ENCODE data around the gene F2.

The F2 gene

GRCh38 chr11:46718155-46719019 is 626 bp upstream of the F2 start:
- no peak for DNase-seq (ENCODE audit: low read depth)

GRCh38 chr11:46719543-46720218 is 668 bp downstream of the F2 start:
- DNase-seq (ENCODE audit: low read depth) = no peak

GRCh38 chr11:46721286-46721685 is 2.3 kb downstream of the F2 start:
- DNase-seq (ENCODE audit: low read depth) = no peak

GRCh38 chr11:46722566-46723358 is 3.7 kb downstream of the F2 start:
- DNase-seq (ENCODE audit: low read depth) = no peak

- no peak for DNase-seq (ENCODE audit: low read depth)
Measured at GRCh38 chr11:46723359-46723680, 4.3 kb downstream of the F2 start.

GRCh38 chr11:46724088-46724487 is 5.1 kb downstream of the F2 start:
- DNase-seq (ENCODE audit: low read depth) = no peak

- no peak for DNase-seq (ENCODE audit: low read depth)
Measured at GRCh38 chr11:46725338-46726205, 6.6 kb downstream of the F2 start.

GRCh38 chr11:46726206-46726862 is 7.3 kb downstream of the F2 start:
- no peak for DNase-seq (ENCODE audit: low read depth)

GRCh38 chr11:46727952-46728658 is 9.1 kb downstream of the F2 start:
- DNase-seq (ENCODE audit: low read depth) = no peak

GRCh38 chr11:46728659-46729040 is 9.6 kb downstream of the F2 start:
- no peak for DNase-seq (ENCODE audit: low read depth)

GRCh38 chr11:46729110-46730027 is 10.4 kb downstream of the F2 start:
- DNase-seq (ENCODE audit: low read depth) = no peak

GRCh38 chr11:46731545-46731944 is 12.5 kb downstream of the F2 start:
- no peak for DNase-seq (ENCODE audit: low read depth)

GRCh38 chr11:46733234-46733633 is 14.2 kb downstream of the F2 start:
- no peak for DNase-seq (ENCODE audit: low read depth)

GRCh38 chr11:46736146-46736545 is 17.1 kb downstream of the F2 start:
- DNase-seq (ENCODE audit: low read depth) = no peak

- no peak for DNase-seq (ENCODE audit: low read depth)
Measured at GRCh38 chr11:46736615-46737014, 17.6 kb downstream of the F2 start.

- no peak for DNase-seq (ENCODE audit: low read depth)
Measured at GRCh38 chr11:46737699-46738098, 18.7 kb downstream of the F2 start.

GRCh38 chr11:46738887-46739286 is 19.9 kb downstream of the F2 start:
- no peak for DNase-seq (ENCODE audit: low read depth)

- DNase-seq (ENCODE audit: low read depth) = no peak
Measured at GRCh38 chr11:46741600-46742484, 22.8 kb downstream of the F2 start.

- no peak for DNase-seq (ENCODE audit: low read depth)
Measured at GRCh38 chr11:46743043-46743442, 24.0 kb downstream of the F2 start.

Data from activated T-cell treated with anti-CD3 and anti-CD28 coated beads for 48 hours (primary cell).